Measurements from ENCODE around the gene ATP4A.

Gene ATP4A

DNA sequence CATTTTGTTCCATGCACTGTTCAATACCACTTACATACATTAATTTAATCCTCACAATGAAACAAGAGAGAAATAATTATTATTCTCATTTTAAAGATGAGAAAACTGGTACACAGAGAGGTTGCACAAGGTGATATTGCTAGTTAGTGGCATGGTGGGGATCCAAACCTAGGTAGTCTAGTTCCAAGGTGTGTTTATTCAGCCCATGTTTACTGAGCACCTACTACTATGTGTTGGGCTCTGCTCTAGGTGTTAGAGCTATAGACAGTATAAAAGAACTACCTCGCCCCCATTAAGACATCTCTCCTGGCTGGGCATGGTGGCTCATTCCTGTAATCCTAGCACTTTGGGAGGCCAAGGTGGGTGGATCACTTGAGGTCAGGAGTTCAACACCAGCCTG, 19.3 kb upstream of the ATP4A start:
- TF ChIP-seq ZFX (IDR thresholded peaks at IDR 0.05; ENCODE audit: borderline replicate concordance) = no peak
- TF ChIP-seq, protein P1, sequence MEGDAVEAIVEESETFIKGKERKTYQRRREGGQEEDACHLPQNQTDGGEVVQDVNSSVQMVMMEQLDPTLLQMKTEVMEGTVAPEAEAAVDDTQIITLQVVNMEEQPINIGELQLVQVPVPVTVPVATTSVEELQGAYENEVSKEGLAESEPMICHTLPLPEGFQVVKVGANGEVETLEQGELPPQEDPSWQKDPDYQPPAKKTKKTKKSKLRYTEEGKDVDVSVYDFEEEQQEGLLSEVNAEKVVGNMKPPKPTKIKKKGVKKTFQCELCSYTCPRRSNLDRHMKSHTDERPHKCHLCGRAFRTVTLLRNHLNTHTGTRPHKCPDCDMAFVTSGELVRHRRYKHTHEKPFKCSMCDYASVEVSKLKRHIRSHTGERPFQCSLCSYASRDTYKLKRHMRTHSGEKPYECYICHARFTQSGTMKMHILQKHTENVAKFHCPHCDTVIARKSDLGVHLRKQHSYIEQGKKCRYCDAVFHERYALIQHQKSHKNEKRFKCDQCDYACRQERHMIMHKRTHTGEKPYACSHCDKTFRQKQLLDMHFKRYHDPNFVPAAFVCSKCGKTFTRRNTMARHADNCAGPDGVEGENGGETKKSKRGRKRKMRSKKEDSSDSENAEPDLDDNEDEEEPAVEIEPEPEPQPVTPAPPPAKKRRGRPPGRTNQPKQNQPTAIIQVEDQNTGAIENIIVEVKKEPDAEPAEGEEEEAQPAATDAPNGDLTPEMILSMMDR (IDR thresholded peaks at IDR 0.05) = no peak
- no peak overlapping the region for H3K27ac ChIP-seq

DNA sequence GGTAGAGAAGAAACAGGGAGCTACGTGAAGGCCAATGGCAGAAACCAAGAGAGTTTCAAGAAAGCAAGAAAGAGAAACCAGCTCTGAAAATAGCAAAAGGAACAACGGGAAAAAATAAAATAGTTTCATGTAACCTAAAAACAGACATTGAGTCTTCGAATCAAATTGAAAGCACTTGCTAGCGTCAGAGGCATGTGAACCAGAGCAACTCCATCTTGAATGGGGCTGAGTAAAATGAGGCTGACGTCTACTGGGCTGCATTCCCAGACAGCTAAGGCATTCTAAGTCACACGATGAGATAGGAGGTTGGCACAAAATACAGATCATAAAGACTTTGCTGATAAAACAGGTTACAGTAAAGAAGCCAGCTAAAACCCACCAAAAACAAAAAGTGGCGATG, 15.2 kb upstream of the ATP4A start:
- no peak overlapping the region for H3K27ac ChIP-seq
- TF ChIP-seq, protein P1 (IDR thresholded peaks at IDR 0.05) = no peak
- TF ChIP-seq ZFX (IDR thresholded peaks at IDR 0.05; ENCODE audit: borderline replicate concordance) = no peak

DNA sequence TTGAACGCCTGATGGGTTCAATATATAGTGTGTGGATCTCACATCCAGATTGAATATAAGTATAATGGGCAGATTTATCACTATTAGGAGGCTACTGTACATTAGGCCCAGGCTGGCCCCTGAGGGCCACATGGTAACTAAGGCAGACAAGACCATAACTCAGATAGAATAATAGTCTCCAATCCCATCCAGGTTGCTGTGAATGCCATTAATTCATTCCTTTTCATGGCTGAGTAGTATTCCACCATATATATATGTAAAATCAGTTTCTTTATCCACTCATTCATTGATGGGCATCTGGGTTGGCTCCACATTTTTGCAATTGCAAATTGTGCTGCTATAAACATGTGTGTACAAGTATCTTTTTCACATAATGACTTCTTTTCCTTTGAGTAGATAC, 14.5 kb upstream of the ATP4A start:
- TF ChIP-seq ZFX (IDR thresholded peaks at IDR 0.05; ENCODE audit: borderline replicate concordance) = no peak
- TF ChIP-seq, protein P1 (IDR thresholded peaks at IDR 0.05) = no peak
- no peak overlapping the region for H3K27ac ChIP-seq

DNA sequence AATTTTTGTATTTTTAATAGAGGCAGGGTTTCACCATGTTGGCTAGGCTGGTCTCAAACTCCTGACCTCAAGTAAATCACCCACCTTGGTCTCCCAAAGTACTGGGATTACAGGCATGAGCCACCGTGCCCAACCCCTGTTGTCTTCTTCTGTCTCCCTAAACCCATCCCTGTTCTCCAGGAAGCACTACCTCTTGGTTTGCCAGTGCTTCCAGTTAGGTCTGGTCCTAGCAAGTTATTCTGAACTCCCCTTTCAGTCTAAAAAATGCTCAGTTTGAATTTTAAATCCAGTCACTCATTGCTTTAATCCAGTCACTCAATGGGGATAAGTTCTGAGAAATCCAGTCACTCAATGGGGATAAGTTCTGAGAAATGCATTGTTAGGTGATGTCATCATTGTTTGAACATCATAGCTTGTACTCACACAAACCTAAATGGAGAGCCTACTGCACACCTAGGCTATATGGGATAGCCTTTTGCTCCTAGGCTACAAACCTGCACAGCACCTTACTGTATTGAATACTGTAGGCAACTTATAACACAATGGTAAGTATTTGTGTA, 8.0 kb upstream of the ATP4A start:
- H3K27ac ChIP-seq = no peak overlapping the region
- TF ChIP-seq, protein P1 (IDR thresholded peaks at IDR 0.05) = no peak
- TF ChIP-seq ZFX (IDR thresholded peaks at IDR 0.05; ENCODE audit: borderline replicate concordance) = no peak

DNA sequence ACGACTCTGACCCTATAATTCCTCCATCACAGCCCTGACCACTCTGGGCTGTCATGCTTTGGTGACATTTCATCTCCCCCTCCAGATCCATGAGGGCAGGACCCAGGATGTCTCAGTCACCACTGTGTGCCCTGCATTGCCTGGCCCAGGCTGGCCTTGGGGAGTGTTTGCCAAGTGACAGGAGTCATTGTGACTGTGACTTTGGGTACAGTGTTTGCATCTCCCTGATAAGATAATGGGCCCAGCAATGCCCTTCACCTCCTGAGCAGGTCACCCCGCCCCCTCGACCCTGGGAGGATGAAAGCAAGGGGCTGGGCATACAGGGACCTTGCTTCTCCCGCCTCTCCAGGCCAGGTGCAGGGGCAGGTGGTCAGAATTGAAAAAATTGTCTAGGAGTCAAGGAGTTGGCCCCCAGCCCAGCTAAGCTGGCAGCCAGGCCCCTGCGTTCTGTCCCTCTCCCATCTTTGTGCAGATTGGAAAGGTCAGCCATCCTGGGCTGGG, 5.9 kb upstream of the ATP4A start:
- TF ChIP-seq, protein P1 (IDR thresholded peaks at IDR 0.05) = no peak
- no peak for TF ChIP-seq ZFX (IDR thresholded peaks at IDR 0.05; ENCODE audit: borderline replicate concordance)
- no peak overlapping the region for H3K27ac ChIP-seq

GRCh38 chr19:35566738-35567137, 3.3 kb upstream of the ATP4A start:
- H3K27ac ChIP-seq = no peak overlapping the region
- no peak for TF ChIP-seq ZFX (IDR thresholded peaks at IDR 0.05; ENCODE audit: borderline replicate concordance)
- TF ChIP-seq, protein P1 (IDR thresholded peaks at IDR 0.05) = no peak

DNA sequence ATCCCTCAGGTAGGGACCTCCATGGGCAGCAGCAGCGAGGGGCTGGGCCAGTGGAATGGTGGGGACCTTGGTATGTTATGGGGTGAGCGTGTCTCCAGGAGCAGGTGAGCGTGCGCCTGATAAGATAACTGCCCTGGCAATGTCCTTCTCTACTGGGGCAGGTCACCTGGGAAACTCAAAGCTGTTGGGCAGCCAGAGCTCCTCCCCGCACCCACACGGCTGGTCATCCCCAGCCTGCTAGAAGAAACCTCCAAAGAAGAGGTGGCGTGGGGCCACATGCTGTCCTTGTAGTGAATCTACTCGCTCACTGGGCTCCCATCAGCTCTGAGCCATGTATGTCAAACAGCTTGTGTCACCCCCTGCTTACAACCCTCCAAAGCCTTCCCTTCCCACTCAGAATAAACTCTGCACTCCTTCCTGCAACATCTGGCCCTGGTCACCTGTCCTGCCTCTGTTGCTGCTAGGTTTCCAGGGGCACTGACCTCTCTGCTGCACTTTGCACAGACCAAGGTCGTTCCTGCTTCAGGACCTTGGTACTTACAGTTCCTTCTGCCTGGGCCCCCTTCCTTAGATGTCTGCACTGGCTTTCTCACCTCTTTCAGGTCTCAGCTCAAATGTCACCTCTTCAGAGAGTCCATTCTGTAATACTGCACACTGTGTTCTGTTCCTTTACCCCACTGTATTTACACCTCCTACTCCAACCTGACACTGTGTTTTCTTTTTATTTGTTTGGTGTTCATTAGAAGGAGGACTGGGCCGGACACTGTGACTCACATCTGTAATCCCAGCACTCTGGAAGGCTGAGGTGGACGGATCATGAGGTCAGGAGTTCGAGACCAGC, 1.8 kb upstream of the ATP4A start:
- no peak overlapping the region for H3K27ac ChIP-seq
- TF ChIP-seq, protein P1 (IDR thresholded peaks at IDR 0.05) = no peak
- TF ChIP-seq ZFX (IDR thresholded peaks at IDR 0.05; ENCODE audit: borderline replicate concordance) = no peak
